Stimulated activated CD8-positive, alpha-beta memory T cell treated with anti-CD3 and anti-CD28 coated beads, Interleukin-2, amount 100 ng/mL, for 1 hour (primary cell): Measurements from ENCODE around the gene FAM131C.
A peak's percentile ranks its signal among the peaks of the same experiment; 100 is the strongest.
"Not testable (repeated sequence)": the region's sequence is repeated elsewhere in the genome, so short reads cannot be mapped to it uniquely, and the experiment has no call there.

Experiments
- DNase-seq, 2 donors: peaks; one replicate each; pipeline ENCODE4 v3.0.0-alpha.2; 2020; ENCODE audit warnings: low read depth in 2 of 2

FAM131C gene

GRCh38 chr1:16058394-16059120 lies 14.9 kb downstream of the FAM131C start:
- DNase-seq = not testable (repeated sequence)

- DNase-seq = not testable (repeated sequence)
Measured at GRCh38 chr1:16057314-16057915, 16.0 kb downstream of the FAM131C start.

GRCh38 chr1:16056521-16056912 lies 16.9 kb downstream of the FAM131C start:
- not testable (repeated sequence) for DNase-seq

DNA sequence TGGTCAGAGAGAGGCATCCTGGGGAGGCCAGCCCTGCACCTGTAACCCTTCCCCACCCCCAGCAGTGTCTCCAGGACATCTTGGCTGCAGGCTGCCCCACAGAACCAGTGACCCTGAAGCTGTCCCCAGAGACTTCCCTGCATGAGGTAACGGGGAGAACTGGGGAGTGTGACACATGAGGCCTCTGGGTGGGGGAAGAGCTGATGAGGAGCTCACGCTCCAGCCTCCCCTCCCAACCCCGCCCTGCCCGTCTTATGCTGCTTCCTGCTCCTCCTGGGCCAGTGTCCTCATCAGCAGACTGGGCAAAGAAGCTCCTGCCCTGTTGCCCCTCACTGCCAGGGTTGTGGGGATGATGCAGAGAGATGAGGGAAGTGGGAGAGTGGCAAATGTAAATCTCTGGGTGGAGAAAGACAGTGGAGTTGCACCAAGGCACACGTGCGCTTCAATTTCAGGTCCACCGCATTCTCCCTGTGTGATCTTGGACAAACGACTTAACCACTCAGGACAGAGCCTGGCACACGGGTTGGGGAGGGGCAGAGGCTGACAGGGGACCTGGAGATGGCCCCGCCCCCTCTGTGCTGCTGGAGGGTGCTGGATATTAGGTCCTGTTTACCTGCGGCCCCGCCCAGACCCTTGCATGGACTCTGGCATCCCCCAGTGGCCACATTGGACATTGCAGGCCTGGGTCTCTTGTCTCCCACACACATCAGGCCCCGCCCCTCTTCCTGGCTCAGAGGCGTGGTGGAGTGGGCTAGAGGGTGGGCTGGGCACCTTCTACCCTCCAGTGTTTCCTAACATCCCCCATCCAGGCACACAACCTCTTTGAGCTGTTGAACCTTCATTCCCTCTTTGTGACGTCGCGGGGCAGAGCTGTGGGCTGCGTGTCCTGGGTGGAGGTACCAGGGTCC lies 17.6 kb downstream of the FAM131C start:
- peak; percentile 59 to 74 for DNase-seq

DNA sequence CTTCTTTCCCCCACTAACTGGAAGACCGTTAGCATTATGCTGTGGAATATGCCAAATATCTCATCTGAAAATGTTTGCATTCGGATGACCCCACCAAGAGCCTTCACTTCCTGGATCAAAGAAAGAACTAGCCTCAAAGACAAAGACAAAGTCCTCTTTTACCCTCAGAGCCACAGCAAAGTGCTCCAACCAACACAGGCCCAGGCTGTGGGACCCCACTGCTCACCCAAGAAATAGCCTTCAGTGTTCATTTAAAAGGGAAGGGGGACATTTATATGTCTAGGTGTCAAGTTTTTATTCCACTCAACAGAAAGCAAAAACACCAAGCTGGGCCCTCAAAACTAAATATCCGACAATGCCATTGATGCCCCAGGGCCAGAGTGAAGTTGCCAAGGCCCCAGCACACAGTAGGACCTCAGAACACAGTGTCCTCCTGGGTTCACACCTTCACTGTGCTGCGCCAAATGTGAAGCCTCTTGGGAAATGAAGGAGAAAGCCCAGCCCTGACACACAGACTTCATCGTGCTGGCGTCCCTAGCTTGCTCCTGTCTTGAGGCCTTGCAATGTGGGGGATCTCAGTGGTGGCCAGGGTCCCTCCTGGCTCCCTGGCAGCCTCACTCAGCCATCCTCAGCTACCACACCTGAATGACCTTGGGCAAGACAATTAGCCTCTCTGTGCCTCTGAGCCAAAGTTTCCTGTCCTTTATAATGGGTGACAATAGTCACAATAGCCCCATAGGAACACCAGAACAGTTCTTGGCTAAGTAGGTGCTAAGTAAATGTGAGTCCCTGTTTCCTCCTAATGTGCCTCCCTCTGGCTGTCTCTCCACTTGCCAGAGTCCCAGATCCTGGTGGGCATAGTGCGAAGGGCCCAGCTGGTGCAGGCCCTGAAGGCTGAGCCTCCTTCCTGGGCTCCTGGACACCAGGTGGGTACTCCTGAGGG lies 18.6 kb downstream of the FAM131C start:
- DNase-seq = no peak

- DNase-seq = no peak
Measured at GRCh38 chr1:16053781-16054502, 19.5 kb downstream of the FAM131C start.

DNA sequence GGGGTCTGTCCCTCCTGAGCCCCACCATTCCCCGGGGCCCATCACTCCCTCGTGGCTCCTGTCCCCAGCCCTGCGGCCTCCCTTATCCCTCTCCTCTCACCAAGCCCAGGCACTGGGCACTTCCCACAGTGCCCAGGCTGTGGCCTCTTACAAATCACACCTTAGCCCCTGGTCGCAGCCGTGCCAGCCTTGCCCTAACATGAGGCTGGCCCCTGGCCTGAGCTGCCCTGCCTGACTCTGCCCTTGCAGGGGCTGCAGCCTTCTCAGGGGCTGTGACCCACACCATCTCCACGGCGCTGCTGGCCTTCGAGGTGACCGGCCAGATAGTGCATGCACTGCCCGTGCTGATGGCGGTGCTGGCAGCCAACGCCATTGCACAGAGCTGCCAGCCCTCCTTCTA lies 21.5 kb downstream of the FAM131C start:
- DNase-seq = not testable (repeated sequence)

DNA sequence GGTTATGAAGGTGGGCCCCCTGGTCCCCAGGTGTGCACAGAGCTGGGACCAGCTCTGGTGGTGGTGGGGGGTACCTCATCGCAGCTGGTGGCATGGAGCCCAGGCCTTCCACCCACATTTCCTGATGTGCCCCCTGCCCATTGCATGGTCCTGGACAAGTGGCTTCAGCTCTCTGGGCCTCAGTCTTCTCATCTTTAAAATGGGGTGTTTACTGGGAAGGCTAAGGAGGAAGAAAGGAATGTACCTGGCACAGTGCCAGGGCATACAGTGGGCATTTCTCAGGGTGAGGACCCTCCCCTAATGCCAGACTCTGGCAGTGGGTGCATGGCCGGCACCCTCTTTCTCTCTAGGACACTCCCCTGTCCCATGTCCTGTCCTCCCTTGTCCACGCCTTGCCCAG lies 22.4 kb downstream of the FAM131C start:
- no peak for DNase-seq

DNA sequence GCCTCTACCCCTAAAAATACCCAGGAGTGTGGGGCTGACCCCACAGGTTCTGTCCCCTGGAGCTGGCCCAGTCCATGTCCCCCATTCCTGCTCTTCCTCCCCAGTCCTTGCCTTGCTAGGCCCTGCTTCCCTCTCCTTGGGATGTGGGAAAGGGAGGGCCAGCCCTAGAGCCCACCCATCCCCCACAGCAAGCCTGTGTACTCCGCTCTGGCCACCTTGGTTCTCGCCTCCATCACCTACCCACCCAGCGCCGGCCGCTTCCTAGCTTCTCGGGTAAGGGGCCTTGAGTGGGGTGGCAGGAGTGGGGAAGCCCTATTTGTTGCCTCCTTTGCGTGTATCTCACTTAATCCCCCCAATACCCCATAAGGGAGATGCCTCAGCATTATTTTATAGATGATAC lies 23.1 kb downstream of the FAM131C start:
- no peak for DNase-seq

DNA sequence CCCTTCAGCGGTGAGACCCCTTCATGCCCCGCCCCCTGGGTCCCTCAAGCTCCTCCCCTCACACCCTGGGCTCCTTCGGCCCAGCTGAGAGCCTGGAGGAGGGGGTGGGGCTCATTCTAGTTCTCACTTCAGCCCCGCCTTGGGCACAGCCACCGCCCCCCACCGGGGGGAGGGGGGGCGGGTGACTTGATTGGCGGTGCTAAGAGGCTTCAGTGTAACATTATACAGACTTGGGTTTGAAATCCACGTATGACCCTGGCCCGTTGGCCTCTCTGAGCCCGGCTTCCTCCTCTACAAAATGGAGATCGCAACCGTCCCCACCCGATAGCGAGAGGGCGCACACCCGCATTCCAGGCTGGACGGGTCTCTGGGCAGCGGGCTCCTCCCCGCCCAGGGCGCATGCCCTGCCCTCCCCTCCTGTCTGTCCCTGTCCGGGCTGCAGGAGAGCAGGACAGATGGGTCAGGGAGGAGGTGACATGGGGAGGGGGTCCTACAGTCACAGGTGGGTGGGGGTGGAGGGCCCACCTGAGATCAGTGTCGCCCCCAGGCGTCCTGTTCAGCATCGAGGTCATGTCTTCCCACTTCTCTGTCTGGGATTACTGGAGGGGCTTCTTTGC lies 24.8 kb downstream of the FAM131C start:
- peak in 1 of 2 donors; percentile 17 for DNase-seq

DNA sequence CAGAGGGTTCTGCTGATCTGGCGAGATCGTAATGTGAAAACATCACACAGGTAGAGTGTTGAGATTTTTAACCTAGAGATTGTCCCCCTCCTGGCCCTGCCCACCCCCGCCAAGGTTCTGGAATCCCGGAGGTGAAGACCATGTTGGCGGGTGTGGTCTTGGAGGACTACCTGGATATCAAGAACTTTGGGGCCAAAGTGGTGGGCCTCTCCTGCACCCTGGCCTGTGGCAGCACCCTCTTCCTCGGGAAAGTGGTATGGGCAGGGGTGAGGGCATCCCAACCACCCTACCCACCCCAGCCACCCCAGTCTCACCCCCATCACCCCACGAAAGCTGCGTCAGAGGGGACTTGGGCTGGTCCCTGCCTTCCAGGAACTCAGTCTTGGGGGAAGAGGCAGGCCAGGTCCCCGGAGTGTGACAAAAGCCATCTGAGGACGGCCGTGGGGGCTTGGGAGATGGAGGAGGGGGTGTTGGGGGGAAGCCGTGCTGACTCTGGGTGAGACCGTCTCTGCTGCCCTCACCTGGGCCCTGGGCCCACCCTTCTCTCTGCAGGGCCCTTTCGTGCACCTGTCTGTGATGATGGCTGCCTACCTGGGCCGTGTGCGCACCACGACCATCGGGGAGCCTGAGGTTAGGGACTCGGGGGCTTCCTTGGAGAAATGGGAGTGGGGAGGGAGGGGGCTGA lies 25.5 kb downstream of the FAM131C start:
- no peak for DNase-seq

- no peak for DNase-seq
Measured at GRCh38 chr1:16046842-16047241, 26.6 kb downstream of the FAM131C start.

GRCh38 chr1:16043950-16044349 lies 29.5 kb downstream of the FAM131C start:
- DNase-seq = no peak

DNA sequence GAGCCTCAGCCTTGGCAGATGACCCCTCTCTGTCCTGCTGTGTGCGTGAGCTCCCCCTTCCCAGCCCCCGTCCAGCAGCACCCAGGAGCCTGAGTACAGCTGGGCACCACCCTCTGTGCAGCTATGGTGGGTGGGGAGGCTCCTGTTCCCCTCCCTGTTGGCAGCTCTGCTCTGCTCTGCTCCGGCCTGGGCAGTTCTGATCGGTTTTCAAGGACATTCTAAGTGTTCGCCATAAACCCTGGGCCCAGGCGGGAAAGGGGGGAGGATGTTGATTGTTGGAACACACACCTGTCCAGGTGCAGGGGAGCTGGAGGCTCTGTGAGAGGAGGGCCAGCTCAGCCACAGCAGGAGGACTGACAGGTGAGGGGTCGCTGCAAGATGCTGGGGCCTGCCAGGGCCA lies 29.9 kb downstream of the FAM131C start, which contains the start of gene CLCNKB:
CLCNKB (plus strand) TSS at position 262 of the 400 bp plus-strand sequence. CDS start 711 bp downstream, outside the sequence.
- DNase-seq = no peak

- DNase-seq = not testable (repeated sequence)
Measured at GRCh38 chr1:16042654-16043053, 30.8 kb downstream of the FAM131C start.

- no peak for DNase-seq
Measured at GRCh38 chr1:16042096-16042495, 31.4 kb downstream of the FAM131C start.

DNA sequence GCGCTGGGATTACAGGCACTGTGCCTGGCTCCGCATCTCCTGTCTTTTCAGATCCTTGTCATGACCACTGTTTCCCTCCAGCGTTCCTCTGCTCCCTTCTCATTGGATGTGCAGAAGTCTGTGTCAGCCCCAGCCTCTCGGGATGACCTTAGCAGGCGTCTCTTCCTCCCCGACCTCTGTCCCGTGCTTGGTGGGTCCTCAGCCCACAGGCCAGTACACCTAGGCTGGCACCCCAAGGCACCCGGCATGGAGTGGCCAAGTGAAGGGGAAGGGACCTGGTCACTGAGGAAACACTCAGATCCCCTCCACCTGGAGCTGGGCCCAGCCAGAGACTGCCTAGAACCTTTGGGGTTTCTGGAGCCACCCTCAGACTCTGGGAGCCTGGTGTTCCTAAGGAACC lies 32.3 kb downstream of the FAM131C start:
- no peak for DNase-seq

DNA sequence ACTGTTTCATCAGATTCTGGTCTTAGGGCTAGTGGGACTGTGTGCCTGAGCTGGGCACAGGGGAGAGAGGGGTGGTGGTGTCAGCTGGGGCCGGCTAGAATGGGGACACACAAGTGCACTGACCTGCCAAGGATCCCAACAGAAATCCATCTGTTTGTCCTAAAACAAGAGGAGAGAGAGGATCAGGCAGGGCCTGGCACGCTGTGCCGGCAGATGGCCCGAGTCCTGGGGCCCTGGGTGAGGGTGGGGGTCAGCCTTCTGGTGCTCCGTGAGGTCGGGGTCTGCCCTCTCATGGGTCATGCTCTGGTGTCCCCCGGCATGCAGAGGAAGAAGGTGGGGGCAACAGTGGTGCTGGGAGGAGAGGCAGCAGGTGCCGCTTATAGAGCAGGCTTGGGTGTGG lies 33.6 kb downstream of the FAM131C start:
- not testable (repeated sequence) for DNase-seq

DNA sequence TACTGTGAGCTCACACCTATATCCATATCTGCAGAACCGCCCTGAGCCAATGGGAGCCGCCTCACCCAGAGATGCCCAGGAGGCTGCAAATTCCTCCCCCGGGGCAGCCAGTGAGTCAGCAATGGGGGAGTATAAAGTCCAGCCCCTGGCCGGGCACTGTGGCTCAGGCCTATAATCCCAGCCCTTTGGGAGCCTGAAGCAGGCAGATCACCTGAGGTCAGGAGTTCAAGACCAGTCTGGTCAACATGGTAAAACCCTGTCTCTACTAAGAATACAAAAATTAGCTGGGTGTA lies 34.9 kb downstream of the FAM131C start:
- DNase-seq = no peak

- DNase-seq = not testable (repeated sequence)
Measured at GRCh38 chr1:16036461-16036860, 37.0 kb downstream of the FAM131C start.
